ENCODE data around the gene TCIRG1.

- TF ChIP-seq, protein P1, sequence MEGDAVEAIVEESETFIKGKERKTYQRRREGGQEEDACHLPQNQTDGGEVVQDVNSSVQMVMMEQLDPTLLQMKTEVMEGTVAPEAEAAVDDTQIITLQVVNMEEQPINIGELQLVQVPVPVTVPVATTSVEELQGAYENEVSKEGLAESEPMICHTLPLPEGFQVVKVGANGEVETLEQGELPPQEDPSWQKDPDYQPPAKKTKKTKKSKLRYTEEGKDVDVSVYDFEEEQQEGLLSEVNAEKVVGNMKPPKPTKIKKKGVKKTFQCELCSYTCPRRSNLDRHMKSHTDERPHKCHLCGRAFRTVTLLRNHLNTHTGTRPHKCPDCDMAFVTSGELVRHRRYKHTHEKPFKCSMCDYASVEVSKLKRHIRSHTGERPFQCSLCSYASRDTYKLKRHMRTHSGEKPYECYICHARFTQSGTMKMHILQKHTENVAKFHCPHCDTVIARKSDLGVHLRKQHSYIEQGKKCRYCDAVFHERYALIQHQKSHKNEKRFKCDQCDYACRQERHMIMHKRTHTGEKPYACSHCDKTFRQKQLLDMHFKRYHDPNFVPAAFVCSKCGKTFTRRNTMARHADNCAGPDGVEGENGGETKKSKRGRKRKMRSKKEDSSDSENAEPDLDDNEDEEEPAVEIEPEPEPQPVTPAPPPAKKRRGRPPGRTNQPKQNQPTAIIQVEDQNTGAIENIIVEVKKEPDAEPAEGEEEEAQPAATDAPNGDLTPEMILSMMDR (IDR thresholded peaks at IDR 0.05 in 4 of 5, conservative IDR thresholded peaks at IDR 0.05 in 1 of 5), result no peak
- no peak for TF ChIP-seq POLR2A (IDR thresholded peaks at IDR 0.05)
Observed at GRCh38 chr11:68002575-68002937, 36.3 kb upstream of the TCIRG1 start.
